AG09319 (cell line): ENCODE measurements around the gene NDC1.

Experiments
- DNase-seq: peaks from one replicate; pipeline ENCODE4 v3.0.0-alpha.2; 2010; ENCODE audit warnings: low read depth; ENCODE audit errors: extremely low read depth
- CTCF ChIP-seq: IDR thresholded peaks from 2 replicates; pipeline ENCODE4 v1.5.1; 2011; ENCODE audit warnings: low read depth, mild to moderate bottlenecking, inconsistent platforms, low read length, moderate library complexity

Gene NDC1

GRCh38 chr1:53868565-53868964, 30.5 kb upstream of the NDC1 start:
- no peak for TF ChIP-seq CTCF
- no peak for DNase-seq

GRCh38 chr1:53862507-53862906, 24.4 kb upstream of the NDC1 start:
- DNase-seq, result no peak
- no peak for TF ChIP-seq CTCF

GRCh38 chr1:53860967-53861411, 22.9 kb upstream of the NDC1 start:
- DNase-seq, result peak; percentile 15
- TF ChIP-seq CTCF, result peak; percentile 80

GRCh38 chr1:53851571-53852285, 13.6 kb upstream of the NDC1 start:
- TF ChIP-seq CTCF, result no peak
- DNase-seq, result no peak

GRCh38 chr1:53850082-53850673, 12.1 kb upstream of the NDC1 start:
- TF ChIP-seq CTCF, result no peak
- no peak for DNase-seq

- no peak for DNase-seq
- no peak for TF ChIP-seq CTCF
These were observed 9.9 kb upstream of the NDC1 start for GRCh38 chr1:53847980-53848379.

- no peak for TF ChIP-seq CTCF
- DNase-seq, result no peak
These were observed 4.3 kb upstream of the NDC1 start for GRCh38 chr1:53842347-53842746.
